ENCODE data around the gene PLA2G2E.

Gene PLA2G2E

GRCh38 chr1:19922015-19922688, 1.3 kb downstream of the PLA2G2E start:
- DNase-seq (ENCODE audit: low read depth), result no peak
- TF ChIP-seq, protein P1, sequence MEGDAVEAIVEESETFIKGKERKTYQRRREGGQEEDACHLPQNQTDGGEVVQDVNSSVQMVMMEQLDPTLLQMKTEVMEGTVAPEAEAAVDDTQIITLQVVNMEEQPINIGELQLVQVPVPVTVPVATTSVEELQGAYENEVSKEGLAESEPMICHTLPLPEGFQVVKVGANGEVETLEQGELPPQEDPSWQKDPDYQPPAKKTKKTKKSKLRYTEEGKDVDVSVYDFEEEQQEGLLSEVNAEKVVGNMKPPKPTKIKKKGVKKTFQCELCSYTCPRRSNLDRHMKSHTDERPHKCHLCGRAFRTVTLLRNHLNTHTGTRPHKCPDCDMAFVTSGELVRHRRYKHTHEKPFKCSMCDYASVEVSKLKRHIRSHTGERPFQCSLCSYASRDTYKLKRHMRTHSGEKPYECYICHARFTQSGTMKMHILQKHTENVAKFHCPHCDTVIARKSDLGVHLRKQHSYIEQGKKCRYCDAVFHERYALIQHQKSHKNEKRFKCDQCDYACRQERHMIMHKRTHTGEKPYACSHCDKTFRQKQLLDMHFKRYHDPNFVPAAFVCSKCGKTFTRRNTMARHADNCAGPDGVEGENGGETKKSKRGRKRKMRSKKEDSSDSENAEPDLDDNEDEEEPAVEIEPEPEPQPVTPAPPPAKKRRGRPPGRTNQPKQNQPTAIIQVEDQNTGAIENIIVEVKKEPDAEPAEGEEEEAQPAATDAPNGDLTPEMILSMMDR (IDR thresholded peaks at IDR 0.05; ENCODE audit: low read depth, low read length, missing control alignments), result no peak
- H3K4me3 ChIP-seq (ENCODE audit: low read depth, low read length), result no peak overlapping the region

DNA sequence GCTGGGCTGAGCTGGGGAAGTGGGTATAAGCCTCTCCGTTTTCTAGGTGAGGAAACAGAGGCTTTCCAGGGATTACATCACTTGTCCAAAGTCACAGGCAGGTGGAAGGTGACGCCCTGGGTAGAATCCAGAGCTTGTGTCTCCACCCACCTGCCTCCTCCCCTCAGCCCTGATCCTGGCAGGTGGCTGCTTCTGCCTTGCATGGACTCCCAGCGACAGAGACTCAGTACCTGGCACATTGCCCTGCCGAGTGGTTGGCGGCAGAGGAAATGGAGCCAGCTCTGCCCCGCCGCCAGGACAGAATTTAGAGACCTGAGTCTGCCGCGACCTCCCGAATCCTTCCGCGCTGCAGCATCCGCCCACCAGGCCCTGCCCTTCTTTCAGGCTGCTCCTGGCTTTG, 2.1 kb downstream of the PLA2G2E start:
- TF ChIP-seq, protein P1 (IDR thresholded peaks at IDR 0.05; ENCODE audit: low read depth, low read length, missing control alignments), result no peak
- H3K4me3 ChIP-seq (ENCODE audit: low read depth, low read length), result no peak overlapping the region
- no peak for DNase-seq (ENCODE audit: low read depth)

DNA sequence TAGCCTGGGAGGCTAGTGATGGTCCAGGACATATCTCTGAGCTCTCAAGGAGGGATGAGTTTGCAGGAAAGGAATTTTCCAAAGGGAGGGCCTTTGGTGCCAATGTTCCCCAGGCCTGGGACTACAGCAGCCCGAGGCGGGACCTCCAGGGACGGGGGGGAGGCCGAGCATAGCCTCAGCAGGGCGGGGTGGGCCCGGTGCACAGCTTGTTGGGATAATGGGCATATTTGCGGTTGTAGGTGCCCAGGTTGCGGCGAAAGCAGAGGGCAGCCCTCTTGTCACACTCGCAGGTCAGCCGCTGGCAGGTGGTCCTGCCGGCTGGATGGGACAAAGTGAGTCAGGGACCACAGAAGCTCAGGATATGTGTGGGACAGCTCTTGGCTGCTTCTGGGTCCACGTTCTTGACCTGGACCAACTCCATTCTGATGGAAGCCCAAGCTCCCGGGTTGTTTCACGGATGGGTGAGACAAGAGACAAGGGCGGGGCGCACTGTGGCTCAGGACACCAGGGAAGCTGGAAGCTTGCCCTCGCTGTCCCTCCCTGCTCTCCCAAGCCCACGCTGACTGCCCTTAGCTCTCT, 3.2 kb downstream of the PLA2G2E start:
- no peak overlapping the region for H3K4me3 ChIP-seq (ENCODE audit: low read depth, low read length)
- TF ChIP-seq, protein P1 (IDR thresholded peaks at IDR 0.05; ENCODE audit: low read depth, low read length, missing control alignments), result no peak
- no peak for DNase-seq (ENCODE audit: low read depth)

DNA sequence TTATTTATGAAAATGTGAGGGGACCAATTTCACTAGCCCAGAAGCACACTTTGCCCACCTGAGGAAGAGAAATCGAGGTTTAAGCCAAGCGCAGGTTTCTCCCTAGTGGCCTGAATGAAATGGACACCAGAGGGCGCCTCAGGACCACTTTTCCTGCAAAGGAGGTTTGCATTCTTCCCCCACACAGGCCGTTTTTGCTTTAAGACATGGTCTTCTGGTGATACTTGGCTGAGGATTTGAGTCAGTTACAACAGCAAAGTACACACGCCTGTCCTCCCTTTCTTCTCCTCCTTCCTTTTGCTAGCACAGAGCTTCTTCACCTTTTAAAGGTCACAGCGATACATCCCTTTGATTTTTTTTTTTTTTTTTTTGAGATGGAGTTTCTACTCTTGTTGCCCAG, 5.4 kb downstream of the PLA2G2E start:
- H3K4me3 ChIP-seq (ENCODE audit: low read depth, low read length), result no peak overlapping the region
- TF ChIP-seq, protein P1 (IDR thresholded peaks at IDR 0.05; ENCODE audit: low read depth, low read length, missing control alignments), result peak; percentile 93
- DNase-seq (ENCODE audit: low read depth), result peak; percentile 35

DNA sequence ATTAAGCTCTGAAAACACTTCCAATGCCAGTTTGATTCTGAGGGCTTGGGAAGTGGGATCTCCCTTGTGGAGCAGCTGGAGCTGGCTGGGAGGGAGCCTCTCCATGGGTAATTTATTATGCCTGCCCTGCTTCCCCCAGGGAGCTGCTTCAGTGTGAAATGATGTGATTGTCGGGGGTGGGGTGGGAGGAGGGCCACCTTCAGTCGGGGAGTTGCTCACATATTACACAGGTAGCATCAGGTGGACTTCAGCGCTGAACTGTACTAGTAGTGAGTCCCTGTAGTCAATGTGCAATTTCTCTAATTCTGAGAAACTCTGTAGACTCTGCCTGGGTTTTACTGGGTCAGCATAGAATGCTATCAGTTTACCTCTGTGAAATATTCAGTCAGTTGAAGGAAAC, 12.8 kb downstream of the PLA2G2E start:
- TF ChIP-seq, protein P1 (IDR thresholded peaks at IDR 0.05; ENCODE audit: low read depth, low read length, missing control alignments), result no peak
- no peak overlapping the region for H3K4me3 ChIP-seq (ENCODE audit: low read depth, low read length)
- DNase-seq (ENCODE audit: low read depth), result no peak

DNA sequence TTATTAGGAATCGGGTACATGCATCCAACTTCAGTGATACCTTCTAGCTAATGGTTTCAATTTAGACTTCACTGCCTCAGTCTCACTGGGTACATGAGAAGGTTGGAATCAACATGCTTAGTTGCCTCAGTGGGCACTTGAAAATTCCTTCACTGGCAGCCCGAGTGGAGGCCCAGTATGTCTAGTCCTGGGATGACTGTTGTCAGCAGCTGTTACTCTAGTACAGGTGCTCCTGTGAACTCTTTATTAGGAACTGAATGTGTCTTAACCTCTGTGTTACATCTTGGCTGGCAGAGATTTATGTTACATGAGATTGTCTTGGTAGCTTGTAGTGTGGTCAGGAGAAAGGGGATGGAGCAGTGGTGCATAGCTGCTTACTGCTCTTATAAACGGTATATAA, 13.4 kb downstream of the PLA2G2E start:
- H3K4me3 ChIP-seq (ENCODE audit: low read depth, low read length), result no peak overlapping the region
- TF ChIP-seq, protein P1 (IDR thresholded peaks at IDR 0.05; ENCODE audit: low read depth, low read length, missing control alignments), result no peak
- no peak for DNase-seq (ENCODE audit: low read depth)

- TF ChIP-seq, protein P1 (IDR thresholded peaks at IDR 0.05; ENCODE audit: low read depth, low read length, missing control alignments), result no peak
- H3K4me3 ChIP-seq (ENCODE audit: low read depth, low read length), result no peak overlapping the region
- DNase-seq (ENCODE audit: low read depth), result no peak
These were observed 14.0 kb downstream of the PLA2G2E start for GRCh38 chr1:19909392-19909791.
